ENCODE measurements around the gene GOLGA6A.

The GOLGA6A gene

GRCh38 chr15:74035121-74036017, 47.0 kb downstream of the GOLGA6A start:
- DNase-seq: no peak

- DNase-seq: no peak
Measured at GRCh38 chr15:74034206-74034755, 48.1 kb downstream of the GOLGA6A start.

GRCh38 chr15:74032606-74033561, 49.5 kb downstream of the GOLGA6A start:
- DNase-seq: no peak

GRCh38 chr15:74032046-74032445, 50.3 kb downstream of the GOLGA6A start:
- no peak for DNase-seq

- DNase-seq: no peak
Measured at GRCh38 chr15:74028646-74029045, 53.7 kb downstream of the GOLGA6A start.

- DNase-seq: no peak
Measured at GRCh38 chr15:74027688-74028087, 54.7 kb downstream of the GOLGA6A start.

- no peak for DNase-seq
Measured at GRCh38 chr15:74025436-74025835, 56.9 kb downstream of the GOLGA6A start.

GRCh38 chr15:74024687-74025086, 57.7 kb downstream of the GOLGA6A start:
- no peak for DNase-seq

- DNase-seq: no peak
Measured at GRCh38 chr15:74022706-74023470, 59.5 kb downstream of the GOLGA6A start.

Measured in femur (tissue), 1 donor.